B cell (primary cell): ENCODE measurements around the gene CDC45.

Experiments used
- CTCF ChIP-seq: fragments of 200-600 bp; IDR thresholded peaks from one replicate; pipeline ENCODE4 v1.8.0; 2022; ENCODE audit warnings: antibody characterized with exemption, mild to moderate bottlenecking
- EZH2 ChIP-seq: IDR thresholded peaks from 2 replicates; pipeline ENCODE4 v1.6.1; 2012; ENCODE audit warnings: borderline replicate concordance, low read depth, mild to moderate bottlenecking, moderate library complexity, low read length; ENCODE audit not compliant: insufficient read depth, poor library complexity, severe bottlenecking

DNA sequence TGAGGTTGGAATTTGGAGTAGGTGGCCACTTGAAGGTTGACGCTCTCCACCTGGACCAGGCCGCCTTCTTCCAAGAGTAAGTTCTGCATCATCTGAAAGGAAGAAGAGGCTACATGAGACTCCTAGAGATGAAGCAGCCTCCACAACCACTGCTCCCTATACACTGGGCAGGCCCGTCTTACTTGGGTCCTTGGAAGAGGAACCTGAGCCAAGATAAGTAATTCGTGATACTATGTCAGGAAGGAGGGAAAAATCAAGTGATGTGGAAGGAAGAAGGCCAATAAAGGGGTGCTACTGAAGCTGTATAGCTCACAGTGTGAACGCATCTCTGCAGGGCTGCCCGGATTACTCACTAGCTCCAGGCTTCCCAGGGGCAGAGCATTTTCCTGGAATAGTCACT is 11.8 kb upstream of the CDC45 start:
- TF ChIP-seq CTCF (no peak), EZH2 (no peak)
